Spinal cord (tissue), 10 donors: ENCODE results near the gene RUBCNL. TPM values are rescaled to one million over a fixed set of nuclear protein-coding genes. Genes with fewer than 3 reads are reported as not detected.
"Not testable (repeated sequence)": the region's sequence is repeated elsewhere in the genome, so short reads cannot be mapped to it uniquely, and the experiment has no call there.

Experiments used
- DNase-seq, 6 donors: peaks; one replicate each; pipeline versions ENCODE4 v3.0.0 to v3.0.0-alpha.2; 2013 to 2015; ENCODE audit warnings: low spot score in 6 of 6, low read depth in 4 of 6
- H3K27ac ChIP-seq: one replicate; pipeline ENCODE4 v1.5.1; 2013; ENCODE audit warnings: low read depth, low read length, control low read depth
- H3K27me3 ChIP-seq: one replicate; pipeline ENCODE4 v1.6.1; 2013; ENCODE audit warnings: low read length; ENCODE audit not compliant: control insufficient read depth, insufficient read depth
- H3K36me3 ChIP-seq: one replicate; pipeline ENCODE4 v1.6.1; 2013; ENCODE audit warnings: low read length; ENCODE audit not compliant: control insufficient read depth, insufficient read depth
- H3K4me1 ChIP-seq: one replicate; pipeline ENCODE4 v1.6.1; 2013; ENCODE audit warnings: low read length; ENCODE audit not compliant: control insufficient read depth, insufficient read depth
- H3K4me3 ChIP-seq: one replicate; pipeline ENCODE4 v1.5.1; 2013; ENCODE audit warnings: low read depth, low read length, control low read depth
- H3K9me3 ChIP-seq: one replicate; pipeline ENCODE4 v1.6.1; 2013; ENCODE audit warnings: low read length; ENCODE audit not compliant: control insufficient read depth, insufficient read depth
- WGBS: methylation state at CpG from one replicate; pipeline ENCODE4 v1.1.5; 2013; ENCODE audit warnings: missing lambda C conversion rate; ENCODE audit not compliant: insufficient coverage; 5-methylcytosine and 5-hydroxymethylcytosine counted together
- polyA plus RNA-seq, 2 donors: library from polyadenylated mRNA; unstranded; fragments of 120-200 nt; gene quantifications; one replicate each; pipeline ENCODE4 v1.2.1, GENCODE V29; 2013; ENCODE audit not compliant: insufficient read length in 2 of 2
- total RNA-seq, 2 donors: library from RNA; depleted of rRNA in 1 of 2; stranded (reverse); fragments of 120-200 nt in 1 of 2; fragments of >200 nt in 1 of 2; gene quantifications; one replicate each; pipeline versions ENCODE4 v1.2.3 to v1.2.4, GENCODE V29; 2013 to 2014
- donor health status: healthy.

Gene RUBCNL
- total and polyA plus RNA-seq, 4 donors, result 5.6 to 8.7 (median 7.2) TPM

GRCh38 chr13:46378411-46378810 lies 8.6 kb downstream of the RUBCNL start:
- no peaks in the 10 kb centered on the region for H3K4me1 ChIP-seq
- H3K36me3 ChIP-seq, result no peaks in the 10 kb centered on the region
- WGBS, result 100% methylated on average over 2 of the region's 2 CpGs
- DNase-seq, result no peak
- H3K27me3 ChIP-seq, result no peaks in the 10 kb centered on the region
- H3K4me3 ChIP-seq, result no peak overlapping the region
- no peaks in the 10 kb centered on the region for H3K9me3 ChIP-seq
- H3K27ac ChIP-seq, result no peak overlapping the region

GRCh38 chr13:46377554-46377953 lies 9.5 kb downstream of the RUBCNL start:
- Histone ChIP-seq H3K4me3 (no peak overlapping the region), H3K9me3 (no peaks in the 10 kb centered on the region), H3K27me3 (no peaks in the 10 kb centered on the region), H3K4me1 (no peaks in the 10 kb centered on the region), H3K36me3 (no peaks in the 10 kb centered on the region), H3K27ac (no peak overlapping the region)
- no CpG with 5 or more reads among the region's 4 CpGs for WGBS
- DNase-seq, result no peak

- no peaks in the 10 kb centered on the region for H3K4me1 ChIP-seq
- H3K9me3 ChIP-seq, result no peaks in the 10 kb centered on the region
- H3K36me3 ChIP-seq, result no peaks in the 10 kb centered on the region
- H3K27ac ChIP-seq, result no peak overlapping the region
- no peaks in the 10 kb centered on the region for H3K27me3 ChIP-seq
- WGBS, result no CpG with 5 or more reads among the region's 2 CpGs
- DNase-seq, result no peak
- no peak overlapping the region for H3K4me3 ChIP-seq
Measured at GRCh38 chr13:46374710-46375109, 12.3 kb downstream of the RUBCNL start.

GRCh38 chr13:46373623-46374022 lies 13.4 kb downstream of the RUBCNL start:
- H3K36me3 ChIP-seq, result no peaks in the 10 kb centered on the region

GRCh38 chr13:46372938-46373337 lies 14.1 kb downstream of the RUBCNL start:
- H3K27ac ChIP-seq, H3K4me3 ChIP-seq, DNase-seq, H3K36me3 ChIP-seq, H3K4me1 ChIP-seq, H3K27me3 ChIP-seq, H3K9me3 ChIP-seq: not testable (repeated sequence)
- 100% methylated on average over 4 of the region's 8 CpGs for WGBS

More at GRCh38 chr13:46373623-46374022, 13.4 kb downstream of the RUBCNL start:
- Histone ChIP-seq H3K27ac (no peak overlapping the region), H3K4me1 (no peaks in the 10 kb centered on the region), H3K4me3 (no peak overlapping the region), H3K27me3 (no peaks in the 10 kb centered on the region), H3K9me3 (no peaks in the 10 kb centered on the region)
- 72% methylated on average over 1 of the region's 1 CpG for WGBS
- no peak for DNase-seq

- Histone ChIP-seq H3K9me3 (no peaks in the 10 kb centered on the region), H3K4me3 (no peak overlapping the region), H3K36me3 (peaks cover 1% of the 10 kb centered on the region), H3K27ac (no peak overlapping the region), H3K4me1 (no peaks in the 10 kb centered on the region), H3K27me3 (no peaks in the 10 kb centered on the region)
- WGBS, result 92% methylated on average over 9 of the region's 9 CpGs
- no peak for DNase-seq
Measured at GRCh38 chr13:46372071-46372470, 15.0 kb downstream of the RUBCNL start.

- Histone ChIP-seq H3K4me3 (no peak overlapping the region), H3K36me3 (peaks cover 4% of the 10 kb centered on the region), H3K4me1 (no peaks in the 10 kb centered on the region), H3K27me3 (no peaks in the 10 kb centered on the region), H3K27ac (peak overlapping the region; percentile 10), H3K9me3 (no peaks in the 10 kb centered on the region)
- 71% methylated on average over 3 of the region's 4 CpGs for WGBS
- peak in 1 of 6 donors; percentile 47 for DNase-seq
Measured at GRCh38 chr13:46369506-46370277, 17.4 kb downstream of the RUBCNL start.

GRCh38 chr13:46367617-46368327 lies 19.3 kb downstream of the RUBCNL start:
- WGBS, result 63% methylated on average over 1 of the region's 3 CpGs
- DNase-seq, result no peak
- Histone ChIP-seq H3K4me1 (no peaks in the 10 kb centered on the region), H3K36me3 (peaks cover 6% of the 10 kb centered on the region), H3K9me3 (no peaks in the 10 kb centered on the region), H3K4me3 (no peak overlapping the region), H3K27ac (no peak overlapping the region), H3K27me3 (no peaks in the 10 kb centered on the region)

GRCh38 chr13:46361276-46361934 lies 25.6 kb downstream of the RUBCNL start:
- DNase-seq, result no peak
- no peaks in the 10 kb centered on the region for H3K4me1 ChIP-seq
- 62% methylated on average over 2 of the region's 7 CpGs for WGBS

More at GRCh38 chr13:46361276-46361934, 25.6 kb downstream of the RUBCNL start:
- H3K9me3 ChIP-seq, result no peaks in the 10 kb centered on the region
- no peaks in the 10 kb centered on the region for H3K27me3 ChIP-seq
- H3K27ac ChIP-seq, result no peak overlapping the region
- no peak overlapping the region for H3K4me3 ChIP-seq
- H3K36me3 ChIP-seq, result peaks cover 2% of the 10 kb centered on the region
